ENCODE measurements around the gene AOPEP. TPM values are rescaled to one million over a fixed set of nuclear protein-coding genes. Genes with fewer than 3 reads are reported as not detected.

Gene AOPEP
- total and polyA plus RNA-seq, 7 donors = 28.0 to 490 (median 184) TPM

- Histone ChIP-seq H3K27ac (peak overlapping the region in 3 of 4 donors; percentile 38 to 61 (median 53)), H3K4me1 (peaks cover 0 to 29% (median 20%) of the 10 kb centered on the region in 4 donors), H3K36me3 (peaks cover 0 to 4% (median 0%) of the 10 kb centered on the region in 4 donors), H3K27me3 (no peaks in the 10 kb centered on the region), H3K4me3 (no peak overlapping the region), H3K9me3 (no peaks in the 10 kb centered on the region)
- intact Hi-C loops (cut with DNase I) = no loop called here
- no peak for DNase-seq
- 20 to 58% methylated on average over 5 of the region's 5 CpGs for WGBS, 2 donors
- TF ChIP-seq, protein P1, sequence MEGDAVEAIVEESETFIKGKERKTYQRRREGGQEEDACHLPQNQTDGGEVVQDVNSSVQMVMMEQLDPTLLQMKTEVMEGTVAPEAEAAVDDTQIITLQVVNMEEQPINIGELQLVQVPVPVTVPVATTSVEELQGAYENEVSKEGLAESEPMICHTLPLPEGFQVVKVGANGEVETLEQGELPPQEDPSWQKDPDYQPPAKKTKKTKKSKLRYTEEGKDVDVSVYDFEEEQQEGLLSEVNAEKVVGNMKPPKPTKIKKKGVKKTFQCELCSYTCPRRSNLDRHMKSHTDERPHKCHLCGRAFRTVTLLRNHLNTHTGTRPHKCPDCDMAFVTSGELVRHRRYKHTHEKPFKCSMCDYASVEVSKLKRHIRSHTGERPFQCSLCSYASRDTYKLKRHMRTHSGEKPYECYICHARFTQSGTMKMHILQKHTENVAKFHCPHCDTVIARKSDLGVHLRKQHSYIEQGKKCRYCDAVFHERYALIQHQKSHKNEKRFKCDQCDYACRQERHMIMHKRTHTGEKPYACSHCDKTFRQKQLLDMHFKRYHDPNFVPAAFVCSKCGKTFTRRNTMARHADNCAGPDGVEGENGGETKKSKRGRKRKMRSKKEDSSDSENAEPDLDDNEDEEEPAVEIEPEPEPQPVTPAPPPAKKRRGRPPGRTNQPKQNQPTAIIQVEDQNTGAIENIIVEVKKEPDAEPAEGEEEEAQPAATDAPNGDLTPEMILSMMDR (IDR thresholded peaks at IDR 0.05) = no peak
- no peak for TF ChIP-seq POLR2A (IDR thresholded peaks at IDR 0.05)
- no peak for TF ChIP-seq EP300 (IDR thresholded peaks at IDR 0.05)
- no peak for TF ChIP-seq POLR2AphosphoS5 (IDR thresholded peaks at IDR 0.05)
Measured at GRCh38 chr9:94951324-94952135, 225.0 kb downstream of the AOPEP start.

DNA sequence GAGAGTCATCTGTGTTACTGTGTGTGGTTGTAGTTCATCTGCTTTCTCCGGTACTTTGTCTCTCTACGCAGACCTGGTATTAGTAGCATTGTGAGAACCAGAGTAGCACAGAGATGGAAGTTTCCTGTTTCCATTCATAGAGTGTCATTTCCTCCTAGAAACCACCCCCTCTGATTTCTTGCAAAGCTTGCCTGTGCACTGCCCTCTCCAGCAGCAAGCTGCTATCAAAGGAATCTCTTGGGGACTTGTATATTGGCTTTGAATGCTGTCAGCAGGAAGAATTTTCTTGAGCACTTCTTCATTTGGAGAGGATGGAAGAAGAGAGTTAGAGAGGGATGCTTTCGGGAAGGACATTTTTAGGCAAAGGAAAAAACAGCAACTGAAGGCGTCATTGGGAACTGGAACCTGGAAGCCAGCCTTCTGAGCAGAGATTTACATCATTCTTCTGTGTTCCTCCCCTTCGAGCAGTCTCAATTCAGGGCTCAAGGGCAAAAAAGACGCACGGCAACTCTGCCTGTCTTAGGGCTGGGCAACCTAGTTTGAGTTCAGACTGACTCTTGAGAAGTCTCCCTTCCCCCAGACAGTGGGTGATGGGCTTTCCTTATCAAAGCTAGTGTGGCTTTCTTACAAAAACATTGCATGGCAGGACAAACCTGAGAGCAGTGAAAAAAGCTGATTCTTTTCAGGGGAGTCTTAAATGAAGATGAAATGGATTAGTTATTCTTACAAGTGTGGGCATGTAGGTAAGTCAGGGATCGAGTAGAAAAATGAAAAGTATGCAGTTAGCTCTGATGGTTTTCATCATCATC is 226.3 kb downstream of the AOPEP start:
- H3K4me3 ChIP-seq = no peak overlapping the region
- DNase-seq = no peak
- H3K27ac ChIP-seq = peak overlapping the region; percentile 8 to 61 (median 46)
- H3K27me3 ChIP-seq = no peaks in the 10 kb centered on the region
- WGBS, 2 donors = 74 to 86% methylated on average over 8 of the region's 8 CpGs
- peaks cover 0 to 29% (median 20%) of the 10 kb centered on the region in 4 donors for H3K4me1 ChIP-seq
- TF ChIP-seq EP300 (IDR thresholded peaks at IDR 0.05) (no peak), POLR2A (IDR thresholded peaks at IDR 0.05) (no peak), POLR2AphosphoS5 (IDR thresholded peaks at IDR 0.05) (peak in 1 of 4 donors; percentile 34)
- TF ChIP-seq, protein P1 (IDR thresholded peaks at IDR 0.05) = no peak
- intact Hi-C loops (cut with DNase I) = no loop called here
- H3K9me3 ChIP-seq = no peaks in the 10 kb centered on the region
- peaks cover 0 to 4% (median 0%) of the 10 kb centered on the region in 4 donors for H3K36me3 ChIP-seq

DNA sequence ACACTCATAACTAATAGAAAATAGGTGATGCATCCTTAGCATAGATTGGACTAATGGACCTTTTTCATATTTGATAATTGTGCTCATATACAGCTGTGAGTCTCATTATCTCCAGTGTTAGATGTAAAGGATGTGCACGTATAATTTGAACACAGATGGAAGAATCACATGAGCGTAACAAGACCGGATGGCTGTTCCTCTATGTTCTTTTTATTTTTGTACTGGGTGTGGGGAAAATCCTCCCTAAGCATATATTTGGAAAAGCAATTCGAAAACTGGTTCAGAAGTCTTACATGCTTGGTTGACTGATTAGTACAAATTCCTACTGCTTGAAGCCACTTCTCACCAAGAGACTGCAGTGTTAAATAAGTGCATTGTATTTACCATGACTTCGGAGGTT is 230.2 kb downstream of the AOPEP start:
- intact Hi-C loops (cut with DNase I) = no loop called here
- 93 to 95% methylated on average over 5 of the region's 5 CpGs for WGBS, 2 donors

GRCh38 chr9:94960964-94961363 is 234.5 kb downstream of the AOPEP start:
- WGBS, 2 donors = 91 to 92% methylated on average over 5 of the region's 5 CpGs
- no peaks in the 10 kb centered on the region for H3K4me1 ChIP-seq
- H3K36me3 ChIP-seq = peaks cover 0 to 3% (median 0%) of the 10 kb centered on the region in 4 donors
- H3K4me3 ChIP-seq = no peak overlapping the region
- DNase-seq = no peak
- intact Hi-C loops (cut with DNase I) = no loop called here
- H3K27ac ChIP-seq = no peak overlapping the region
- TF ChIP-seq, protein P1 (IDR thresholded peaks at IDR 0.05) = no peak
- TF ChIP-seq EP300 (IDR thresholded peaks at IDR 0.05) (no peak), POLR2AphosphoS5 (IDR thresholded peaks at IDR 0.05) (no peak), POLR2A (IDR thresholded peaks at IDR 0.05) (no peak)
- no peaks in the 10 kb centered on the region for H3K9me3 ChIP-seq
- H3K27me3 ChIP-seq = no peaks in the 10 kb centered on the region

More for the DNA sequence above, 230.2 kb downstream of the AOPEP start:
- peaks cover 0 to 16% (median 9%) of the 10 kb centered on the region in 4 donors for H3K4me1 ChIP-seq
- DNase-seq = no peak
- TF ChIP-seq POLR2AphosphoS5 (IDR thresholded peaks at IDR 0.05) = no peak
- TF ChIP-seq POLR2A (IDR thresholded peaks at IDR 0.05) = no peak
- no peak for TF ChIP-seq EP300 (IDR thresholded peaks at IDR 0.05)
- TF ChIP-seq, protein P1 (IDR thresholded peaks at IDR 0.05) = no peak
- H3K27ac ChIP-seq = no peak overlapping the region
- H3K4me3 ChIP-seq = no peak overlapping the region
- peaks cover 0 to 4% (median 0%) of the 10 kb centered on the region in 4 donors for H3K36me3 ChIP-seq
- no peaks in the 10 kb centered on the region for H3K27me3 ChIP-seq
- no peaks in the 10 kb centered on the region for H3K9me3 ChIP-seq

Data from sigmoid colon (tissue), 7 donors.